ENCODE measurements around the gene SPECC1.

SPECC1 gene

DNA sequence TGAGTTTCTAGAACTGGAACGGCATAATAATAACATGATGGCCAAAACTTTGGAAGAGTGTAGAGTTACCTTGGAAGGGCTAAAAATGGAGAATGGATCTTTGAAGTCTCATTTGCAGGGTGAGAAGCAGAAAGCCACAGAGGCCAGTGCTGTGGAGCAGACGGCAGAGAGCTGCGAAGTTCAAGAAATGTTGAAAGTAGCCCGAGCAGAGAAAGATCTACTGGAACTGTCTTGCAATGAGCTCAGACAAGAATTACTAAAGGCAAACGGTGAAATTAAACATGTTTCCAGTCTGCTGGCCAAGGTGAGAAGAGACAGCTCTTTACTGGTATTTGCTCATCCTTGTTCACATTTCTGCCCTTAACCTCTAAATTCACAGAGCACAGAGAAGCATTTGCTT lies 196.4 kb downstream of the SPECC1 start:
- Histone ChIP-seq H3K27ac (ENCODE audit: low read depth, low read length) (no peak overlapping the region), H3K4me3 (ENCODE audit: low read depth in 1 of 2, low read length in 2 of 2) (no peak overlapping the region), H3K9ac (ENCODE audit: low read depth in 1 of 2, low read length in 2 of 2) (no peak overlapping the region), H3K36me3 (ENCODE audit: control insufficient read depth in 1 of 2, insufficient read depth in 2 of 2, low read length in 2 of 2) (no peaks in the 10 kb centered on the region), H3K9me3 (ENCODE audit: control insufficient read depth in 1 of 2, low read length in 2 of 2) (no peaks in the 10 kb centered on the region), H3K4me1 (ENCODE audit: control insufficient read depth in 1 of 2, insufficient read depth in 2 of 2, low read length in 2 of 2) (peaks cover 0 to 7% of the 10 kb centered on the region in 2 donors), H3K27me3 (ENCODE audit: control insufficient read depth in 1 of 2, insufficient read depth in 2 of 2, low read length in 2 of 2) (no peaks in the 10 kb centered on the region)

DNA sequence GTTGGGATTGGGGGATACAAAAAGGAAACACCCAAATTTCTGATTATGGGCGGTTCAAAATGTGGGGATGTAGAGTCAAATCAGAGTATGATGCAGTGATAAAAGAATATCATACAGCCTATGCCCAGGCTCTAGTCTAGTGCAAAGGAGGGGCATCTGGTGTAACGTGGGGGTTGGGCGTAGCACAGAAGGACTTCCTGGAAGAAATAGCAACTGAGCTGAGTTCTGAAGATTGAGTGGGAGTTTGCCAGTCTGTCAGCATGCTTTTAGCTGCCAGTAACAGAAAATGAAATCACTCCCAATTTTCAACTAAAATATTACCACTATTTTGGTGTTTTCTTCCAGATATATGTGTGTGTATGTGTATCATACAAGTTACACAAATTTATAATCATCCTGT lies 196.9 kb downstream of the SPECC1 start:
- Histone ChIP-seq H3K27ac (ENCODE audit: low read depth, low read length) (no peak overlapping the region), H3K4me1 (ENCODE audit: control insufficient read depth in 1 of 2, insufficient read depth in 2 of 2, low read length in 2 of 2) (peaks cover 0 to 7% of the 10 kb centered on the region in 2 donors)

GRCh38 chr17:20206591-20206990 lies 197.4 kb downstream of the SPECC1 start:
- Histone ChIP-seq H3K4me3 (ENCODE audit: low read depth in 1 of 2, low read length in 2 of 2) (no peak overlapping the region), H3K4me1 (ENCODE audit: control insufficient read depth in 1 of 2, insufficient read depth in 2 of 2, low read length in 2 of 2) (peaks cover 0 to 7% of the 10 kb centered on the region in 2 donors), H3K9ac (ENCODE audit: low read depth in 1 of 2, low read length in 2 of 2) (no peak overlapping the region), H3K9me3 (ENCODE audit: control insufficient read depth in 1 of 2, low read length in 2 of 2) (no peaks in the 10 kb centered on the region), H3K36me3 (ENCODE audit: control insufficient read depth in 1 of 2, insufficient read depth in 2 of 2, low read length in 2 of 2) (peaks cover 0 to under 1% of the 10 kb centered on the region in 2 donors), H3K27ac (ENCODE audit: low read depth, low read length) (no peak overlapping the region), H3K27me3 (ENCODE audit: control insufficient read depth in 1 of 2, insufficient read depth in 2 of 2, low read length in 2 of 2) (no peaks in the 10 kb centered on the region)

More for the DNA sequence above, 196.9 kb downstream of the SPECC1 start:
- H3K27me3 ChIP-seq (ENCODE audit: control insufficient read depth in 1 of 2, insufficient read depth in 2 of 2, low read length in 2 of 2), result no peaks in the 10 kb centered on the region
- H3K9ac ChIP-seq (ENCODE audit: low read depth in 1 of 2, low read length in 2 of 2), result no peak overlapping the region
- no peaks in the 10 kb centered on the region for H3K36me3 ChIP-seq (ENCODE audit: control insufficient read depth in 1 of 2, insufficient read depth in 2 of 2, low read length in 2 of 2)
- no peak overlapping the region for H3K4me3 ChIP-seq (ENCODE audit: low read depth in 1 of 2, low read length in 2 of 2)
- H3K9me3 ChIP-seq (ENCODE audit: control insufficient read depth in 1 of 2, low read length in 2 of 2), result no peaks in the 10 kb centered on the region

DNA sequence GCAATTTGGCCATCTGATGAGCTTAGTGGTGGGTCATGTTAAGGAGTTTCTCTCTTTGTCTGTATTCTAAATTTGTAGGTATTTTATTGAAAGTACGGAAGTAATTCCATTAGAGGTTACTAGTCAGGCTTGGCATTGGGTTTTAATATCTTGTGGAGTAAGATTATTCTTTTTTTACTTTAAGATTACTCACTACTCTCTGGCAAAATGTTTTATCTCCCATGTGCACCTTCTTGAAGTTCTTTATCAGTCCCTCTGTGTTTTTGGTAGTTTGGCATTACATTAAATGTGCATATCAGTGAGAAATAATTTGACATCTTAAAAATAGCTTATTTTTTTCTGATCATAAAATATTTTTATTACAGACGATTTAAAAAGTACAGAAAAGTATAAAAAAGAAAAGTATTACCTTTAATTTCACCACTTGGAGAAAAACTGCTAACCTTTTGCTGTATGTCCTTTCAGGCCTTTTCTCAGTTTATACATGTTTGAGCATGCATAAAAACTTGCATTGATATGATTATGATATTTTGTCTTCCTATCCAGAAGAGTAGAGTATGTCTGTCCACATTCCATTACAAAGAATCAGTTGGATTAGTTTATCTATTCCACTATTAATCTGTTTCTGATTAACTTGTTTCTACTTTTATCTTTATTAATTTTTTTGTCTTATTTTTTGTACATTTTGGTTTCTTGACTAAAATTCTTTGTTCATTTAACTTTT lies 198.3 kb downstream of the SPECC1 start:
- Histone ChIP-seq H3K9me3 (ENCODE audit: control insufficient read depth in 1 of 2, low read length in 2 of 2) (no peaks in the 10 kb centered on the region), H3K4me3 (ENCODE audit: low read depth in 1 of 2, low read length in 2 of 2) (no peak overlapping the region), H3K36me3 (ENCODE audit: control insufficient read depth in 1 of 2, insufficient read depth in 2 of 2, low read length in 2 of 2) (peaks cover 0 to 3% of the 10 kb centered on the region in 2 donors), H3K4me1 (ENCODE audit: control insufficient read depth in 1 of 2, insufficient read depth in 2 of 2, low read length in 2 of 2) (peaks cover 0 to 7% of the 10 kb centered on the region in 2 donors), H3K27me3 (ENCODE audit: control insufficient read depth in 1 of 2, insufficient read depth in 2 of 2, low read length in 2 of 2) (no peaks in the 10 kb centered on the region), H3K27ac (ENCODE audit: low read depth, low read length) (no peak overlapping the region), H3K9ac (ENCODE audit: low read depth in 1 of 2, low read length in 2 of 2) (no peak overlapping the region)

DNA sequence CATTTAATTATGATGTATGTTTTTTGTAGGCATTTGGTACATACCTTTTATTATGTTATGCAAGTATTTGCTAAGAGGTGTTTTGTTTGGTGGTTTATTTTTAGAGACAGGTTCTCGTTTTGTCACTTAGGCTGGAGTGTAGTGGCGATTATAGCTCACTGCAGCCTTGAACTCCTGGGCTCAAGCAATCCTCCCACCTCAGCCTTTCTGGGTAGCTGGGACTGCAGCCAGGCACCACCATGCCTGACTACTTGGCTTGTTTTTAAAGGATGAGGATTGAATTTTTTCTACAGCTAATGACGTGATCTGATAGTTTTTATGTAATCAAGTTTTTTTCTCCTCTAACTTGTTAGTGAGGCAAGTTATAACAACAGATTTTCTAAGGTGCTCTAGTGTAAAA lies 199.6 kb downstream of the SPECC1 start:
- Histone ChIP-seq H3K36me3 (ENCODE audit: control insufficient read depth in 1 of 2, insufficient read depth in 2 of 2, low read length in 2 of 2) (peaks cover 0 to 3% of the 10 kb centered on the region in 2 donors), H3K27ac (ENCODE audit: low read depth, low read length) (no peak overlapping the region), H3K9ac (ENCODE audit: low read depth in 1 of 2, low read length in 2 of 2) (no peak overlapping the region), H3K4me3 (ENCODE audit: low read depth in 1 of 2, low read length in 2 of 2) (no peak overlapping the region), H3K9me3 (ENCODE audit: control insufficient read depth in 1 of 2, low read length in 2 of 2) (no peaks in the 10 kb centered on the region), H3K27me3 (ENCODE audit: control insufficient read depth in 1 of 2, insufficient read depth in 2 of 2, low read length in 2 of 2) (no peaks in the 10 kb centered on the region), H3K4me1 (ENCODE audit: control insufficient read depth in 1 of 2, insufficient read depth in 2 of 2, low read length in 2 of 2) (peaks cover 0 to 2% of the 10 kb centered on the region in 2 donors)

- H3K9ac ChIP-seq (ENCODE audit: low read depth in 1 of 2, low read length in 2 of 2), result no peak overlapping the region
- no peaks in the 10 kb centered on the region for H3K9me3 ChIP-seq (ENCODE audit: control insufficient read depth in 1 of 2, low read length in 2 of 2)
- no peak overlapping the region for H3K27ac ChIP-seq (ENCODE audit: low read depth, low read length)
- peaks cover 0 to 3% of the 10 kb centered on the region in 2 donors for H3K36me3 ChIP-seq (ENCODE audit: control insufficient read depth in 1 of 2, insufficient read depth in 2 of 2, low read length in 2 of 2)
- H3K4me1 ChIP-seq (ENCODE audit: control insufficient read depth in 1 of 2, insufficient read depth in 2 of 2, low read length in 2 of 2), result no peaks in the 10 kb centered on the region
- H3K27me3 ChIP-seq (ENCODE audit: control insufficient read depth in 1 of 2, insufficient read depth in 2 of 2, low read length in 2 of 2), result no peaks in the 10 kb centered on the region
- no peak overlapping the region for H3K4me3 ChIP-seq (ENCODE audit: low read depth in 1 of 2, low read length in 2 of 2)
Observed at GRCh38 chr17:20210180-20210579, 201.0 kb downstream of the SPECC1 start.

GRCh38 chr17:20210614-20211013 lies 201.5 kb downstream of the SPECC1 start:
- no peak overlapping the region for H3K4me3 ChIP-seq (ENCODE audit: low read depth in 1 of 2, low read length in 2 of 2)
- no peaks in the 10 kb centered on the region for H3K9me3 ChIP-seq (ENCODE audit: control insufficient read depth in 1 of 2, low read length in 2 of 2)
- no peaks in the 10 kb centered on the region for H3K4me1 ChIP-seq (ENCODE audit: control insufficient read depth in 1 of 2, insufficient read depth in 2 of 2, low read length in 2 of 2)
- no peak overlapping the region for H3K27ac ChIP-seq (ENCODE audit: low read depth, low read length)
- H3K9ac ChIP-seq (ENCODE audit: low read depth in 1 of 2, low read length in 2 of 2), result no peak overlapping the region
- no peaks in the 10 kb centered on the region for H3K27me3 ChIP-seq (ENCODE audit: control insufficient read depth in 1 of 2, insufficient read depth in 2 of 2, low read length in 2 of 2)
- H3K36me3 ChIP-seq (ENCODE audit: control insufficient read depth in 1 of 2, insufficient read depth in 2 of 2, low read length in 2 of 2), result peaks cover 0 to 3% of the 10 kb centered on the region in 2 donors

GRCh38 chr17:20211246-20211645 lies 202.1 kb downstream of the SPECC1 start:
- H3K4me1 ChIP-seq (ENCODE audit: control insufficient read depth in 1 of 2, insufficient read depth in 2 of 2, low read length in 2 of 2), result no peaks in the 10 kb centered on the region
- no peaks in the 10 kb centered on the region for H3K27me3 ChIP-seq (ENCODE audit: control insufficient read depth in 1 of 2, insufficient read depth in 2 of 2, low read length in 2 of 2)
- H3K4me3 ChIP-seq (ENCODE audit: low read depth in 1 of 2, low read length in 2 of 2), result no peak overlapping the region
- no peak overlapping the region for H3K27ac ChIP-seq (ENCODE audit: low read depth, low read length)
- peaks cover 0 to 3% of the 10 kb centered on the region in 2 donors for H3K36me3 ChIP-seq (ENCODE audit: control insufficient read depth in 1 of 2, insufficient read depth in 2 of 2, low read length in 2 of 2)
- H3K9ac ChIP-seq (ENCODE audit: low read depth in 1 of 2, low read length in 2 of 2), result no peak overlapping the region
- no peaks in the 10 kb centered on the region for H3K9me3 ChIP-seq (ENCODE audit: control insufficient read depth in 1 of 2, low read length in 2 of 2)

GRCh38 chr17:20213449-20213848 lies 204.3 kb downstream of the SPECC1 start:
- no peak overlapping the region for H3K27ac ChIP-seq (ENCODE audit: low read depth, low read length)
- no peaks in the 10 kb centered on the region for H3K4me1 ChIP-seq (ENCODE audit: control insufficient read depth in 1 of 2, insufficient read depth in 2 of 2, low read length in 2 of 2)
- peaks cover 0 to 3% of the 10 kb centered on the region in 2 donors for H3K36me3 ChIP-seq (ENCODE audit: control insufficient read depth in 1 of 2, insufficient read depth in 2 of 2, low read length in 2 of 2)
- no peak overlapping the region for H3K9ac ChIP-seq (ENCODE audit: low read depth in 1 of 2, low read length in 2 of 2)
- H3K9me3 ChIP-seq (ENCODE audit: control insufficient read depth in 1 of 2, low read length in 2 of 2), result no peaks in the 10 kb centered on the region
- H3K27me3 ChIP-seq (ENCODE audit: control insufficient read depth in 1 of 2, insufficient read depth in 2 of 2, low read length in 2 of 2), result no peaks in the 10 kb centered on the region
- no peak overlapping the region for H3K4me3 ChIP-seq (ENCODE audit: low read depth in 1 of 2, low read length in 2 of 2)

DNA sequence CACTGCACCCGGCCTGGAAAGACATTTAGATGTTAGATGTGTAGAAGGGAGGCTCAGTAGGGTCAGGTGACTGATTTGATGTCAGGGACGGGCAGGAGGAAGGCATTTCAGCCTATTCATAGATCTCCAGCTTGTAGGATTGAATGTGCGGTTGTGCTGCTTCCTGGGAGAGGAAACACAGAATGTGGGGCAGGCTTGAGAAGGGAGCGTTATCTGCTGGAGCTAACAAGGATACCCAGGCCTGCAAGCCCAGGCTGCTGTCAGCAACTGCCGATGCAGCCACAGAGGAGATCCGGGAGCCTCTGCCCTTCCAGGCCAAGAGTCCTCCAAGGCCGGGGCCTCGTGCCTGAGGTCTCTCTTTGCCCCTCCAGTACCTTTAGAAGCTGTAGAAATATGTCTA lies 205.6 kb downstream of the SPECC1 start:
- no peak overlapping the region for H3K9ac ChIP-seq (ENCODE audit: low read depth in 1 of 2, low read length in 2 of 2)
- no peaks in the 10 kb centered on the region for H3K9me3 ChIP-seq (ENCODE audit: control insufficient read depth in 1 of 2, low read length in 2 of 2)
- no peaks in the 10 kb centered on the region for H3K27me3 ChIP-seq (ENCODE audit: control insufficient read depth in 1 of 2, insufficient read depth in 2 of 2, low read length in 2 of 2)
- no peak overlapping the region for H3K4me3 ChIP-seq (ENCODE audit: low read depth in 1 of 2, low read length in 2 of 2)
- no peaks in the 10 kb centered on the region for H3K4me1 ChIP-seq (ENCODE audit: control insufficient read depth in 1 of 2, insufficient read depth in 2 of 2, low read length in 2 of 2)
- H3K27ac ChIP-seq (ENCODE audit: low read depth, low read length), result no peak overlapping the region
- peaks cover 0 to 3% of the 10 kb centered on the region in 2 donors for H3K36me3 ChIP-seq (ENCODE audit: control insufficient read depth in 1 of 2, insufficient read depth in 2 of 2, low read length in 2 of 2)

All from duodenal mucosa (tissue), 2 donors.